Panc1 (cell line): ENCODE data around the gene CSNK2A3. TPM values are rescaled to one million over a fixed set of nuclear protein-coding genes. Genes with fewer than 3 reads are reported as not detected.

Experiments
- ATAC-seq: fragments of 200-7000 bp; cut with Tn5 transposase; 2 replicates; pipeline ENCODE4 v1.9.1; 2020; ENCODE audit warnings: mild to moderate bottlenecking, moderate library complexity
- BruUV-seq: library from RNA; stranded (reverse); fragments of 400-500 nt; replicated peaks from 2 replicates; lab custom pipeline; 2021; lab: Mats Ljungman, UMichigan
- CTCF ChIA-PET: fragments of 300-600 bp; sonication (Branson Sonifier 250); formaldehyde crosslinking; loops from one replicate; lab custom pipeline; 2022; ENCODE audit warnings: antibody characterized with exemption; lab: Charles Lee
- POLR2A ChIA-PET: fragments of 300-600 bp; sonication (Branson Sonifier 250); formaldehyde crosslinking; loops from one replicate; lab custom pipeline; 2022; ENCODE audit warnings: antibody characterized with exemption; lab: Charles Lee
- DNase-seq: peaks from one replicate; pipeline ENCODE4 v3.0.0-alpha.2; 2010; ENCODE audit warnings: low read depth, low spot score
- H3K27ac ChIP-seq: 2 replicates; pipeline ENCODE4 v1.5.1; 2011; ENCODE audit warnings: mild to moderate bottlenecking, low read length, inconsistent platforms
- H3K27me3 ChIP-seq: fragments of 200-500 bp; sonication (Bioruptor generic); 2 replicates; pipeline ENCODE4 v1.6.0; 2014; ENCODE audit warnings: low read length, inconsistent platforms; ENCODE audit not compliant: control insufficient read depth, insufficient read depth
- H3K36me3 ChIP-seq: fragments of 200-500 bp; sonication (Bioruptor generic); 2 replicates; pipeline ENCODE4 v1.5.1; 2014; ENCODE audit warnings: inconsistent platforms, mild to moderate bottlenecking, low read length, moderate library complexity; ENCODE audit not compliant: control insufficient read depth, insufficient read depth
- H3K4me1 ChIP-seq: 2 replicates; pipeline ENCODE4 v1.5.1; 2011; ENCODE audit warnings: inconsistent platforms, mild to moderate bottlenecking, low read length, moderate library complexity; ENCODE audit not compliant: control insufficient read depth, insufficient read depth
- H3K4me3 ChIP-seq, 2 experiments: 2 replicates each; pipeline ENCODE4 v1.5.1; 2011 to 2012; ENCODE audit warnings: low read depth in 2 of 2, low read length in 2 of 2, mild to moderate bottlenecking in 2 of 2, inconsistent platforms in 1 of 2, moderate library complexity in 1 of 2
- H3K9me3 ChIP-seq: fragments of 200-500 bp; sonication (Bioruptor generic); 2 replicates; pipeline ENCODE4 v1.5.1; 2014; ENCODE audit warnings: low read depth, mild to moderate bottlenecking, inconsistent platforms, low read length, moderate library complexity; ENCODE audit not compliant: control insufficient read depth, insufficient read depth
- CTCF ChIP-seq: fragments of 450-650 bp; IDR thresholded peaks from 2 replicates; pipeline ENCODE4 v1.5.1; 2017; ENCODE audit warnings: mild to moderate bottlenecking
- POLR2AphosphoS5 ChIP-seq: IDR thresholded peaks from 2 replicates; pipeline ENCODE4 v1.6.1; 2012; ENCODE audit warnings: mild to moderate bottlenecking, low read depth, low read length, moderate library complexity
- REST ChIP-seq, 2 experiments: IDR thresholded peaks; 2 replicates each; pipeline ENCODE4 v1.6.1; 2011 to 2012; ENCODE audit warnings: low read depth in 2 of 2, control low read depth in 1 of 2, low read length in 1 of 2, mild to moderate bottlenecking in 1 of 2, moderate library complexity in 1 of 2; ENCODE audit not compliant: insufficient read depth in 1 of 2
- SIN3A ChIP-seq: IDR thresholded peaks from 2 replicates; pipeline ENCODE4 v1.6.1; 2012; ENCODE audit warnings: low read depth, mild to moderate bottlenecking, low read length, moderate library complexity, borderline replicate concordance; ENCODE audit not compliant: insufficient read depth
- TCF7L2 ChIP-seq: IDR thresholded peaks from 2 replicates; pipeline ENCODE4 v1.6.1; 2011; ENCODE audit warnings: mild to moderate bottlenecking, low read depth, low read length, inconsistent platforms
- in situ Hi-C: cut with HindIII; loops from 2 replicates; pipeline ENCODE4 v1.10.0; 2016; ENCODE audit warnings: low sequenced_read_pairs, low pct_unique_long_range_greater_than_20kb
- intact Hi-C: fragments of 100-400 bp; cut with micrococcal nuclease; formaldehyde crosslinking; loops from one replicate; pipeline ENCODE4 v1.10.0; 2022; ENCODE audit not compliant: unreplicated experiment
- total RNA-seq: library from RNA; stranded (reverse); gene quantifications from one replicate; pipeline ENCODE4 v1.2.1, GENCODE V29; 2021; ENCODE audit not compliant: unreplicated experiment

The CSNK2A3 gene
- total RNA-seq, 1 experiment from 2014 or later: 2.6 TPM

- POLR2A ChIA-PET: no interaction called here
- Histone ChIP-seq H3K36me3 (no peaks in the 10 kb centered on the region), H3K9me3 (no peaks in the 10 kb centered on the region), H3K27ac (no peak overlapping the region), H3K4me1 (no peaks in the 10 kb centered on the region), H3K4me3 (no peak overlapping the region), H3K27me3 (no peaks in the 10 kb centered on the region)
- no peak for DNase-seq
- no TSS peak for BruUV-seq
- intact Hi-C loops: no loop called here
- CTCF ChIA-PET: no interaction called here
- TF ChIP-seq TCF7L2 (no peak), SIN3A (no peak), POLR2AphosphoS5 (no peak), REST (IDR thresholded peaks at IDR 0.05; ENCODE audit: insufficient read depth in 1 of 2, low read depth in 2 of 2, low read length in 1 of 2) (no peak), CTCF (no peak)
- no peak for ATAC-seq
- in situ Hi-C loops: no loop called here
These were observed 29.0 kb downstream of the CSNK2A3 start for GRCh38 chr11:11324090-11324489.

GRCh38 chr11:11322101-11322500 is 30.9 kb downstream of the CSNK2A3 start:
- no peak overlapping the region for H3K4me3 ChIP-seq
- no TSS peak for BruUV-seq
- CTCF ChIA-PET: no interaction called here

More at GRCh38 chr11:11322101-11322500, 30.9 kb downstream of the CSNK2A3 start:
- H3K4me1 ChIP-seq: no peaks in the 10 kb centered on the region
- ATAC-seq (no peak), DNase-seq (no peak)
- TF ChIP-seq CTCF: no peak
- TF ChIP-seq TCF7L2: no peak
- no peak for TF ChIP-seq POLR2AphosphoS5
- no peak for TF ChIP-seq REST (IDR thresholded peaks at IDR 0.05; ENCODE audit: insufficient read depth in 1 of 2, low read depth in 2 of 2, low read length in 1 of 2)
- TF ChIP-seq SIN3A: no peak
- in situ Hi-C loops (no loop called here), intact Hi-C loops (no loop called here)
- no peak overlapping the region for H3K27ac ChIP-seq
- no peaks in the 10 kb centered on the region for H3K9me3 ChIP-seq
- no peaks in the 10 kb centered on the region; the same call in 1 of the 2 replicates for H3K27me3 ChIP-seq
- POLR2A ChIA-PET: no interaction called here
- H3K36me3 ChIP-seq: no peaks in the 10 kb centered on the region
